HepG2 (cell line): Measurements from ENCODE around the gene TBX15. TPM values are rescaled to one million over a fixed set of nuclear protein-coding genes. Genes with fewer than 3 reads are reported as not detected.

Experiments used
- ARNT ChIP-seq: fragments of 450-650 bp; IDR thresholded peaks from 2 replicates; pipeline ENCODE4 v1.6.1; 2017
- HMG20A ChIP-seq: IDR thresholded peaks from 2 replicates; pipeline ENCODE4 v1.6.1; 2016; ENCODE audit warnings: borderline replicate concordance
- NFE2L2 ChIP-seq: fragments of 150-350 bp; IDR thresholded peaks from 2 replicates; pipeline ENCODE4 v1.6.1; 2014; ENCODE audit warnings: low read length
- PHF5A ChIP-seq: IDR thresholded peaks from one replicate; pipeline ENCODE4 v1.6.1; 2018; ENCODE audit warnings: low read depth, missing genetic modification reagents; ENCODE audit not compliant: unreplicated experiment
- TAF15 ChIP-seq: fragments of 200-400 bp; formaldehyde crosslinking; IDR thresholded peaks from one replicate; pipeline ENCODE4 v1.6.1; 2018; ENCODE audit warnings: mild to moderate bottlenecking, low read depth, low read length; ENCODE audit not compliant: poor library complexity, severe bottlenecking
- ZBTB7A ChIP-seq: sonication (generic); formaldehyde crosslinking; IDR thresholded peaks from 2 replicates; pipeline ENCODE4 v1.8.0; 2022; ENCODE audit warnings: mild to moderate bottlenecking, missing genetic modification reagents
- ZNF235 ChIP-seq: sonication (generic); formaldehyde crosslinking; IDR thresholded peaks from 2 replicates; pipeline ENCODE4 v1.8.1; 2023; ENCODE audit warnings: mild to moderate bottlenecking, missing genetic modification reagents, borderline replicate concordance
- ZNF510 ChIP-seq: sonication (generic); formaldehyde crosslinking; IDR thresholded peaks from 2 replicates; pipeline ENCODE4 v1.4.0; 2020; ENCODE audit warnings: low read depth, mild to moderate bottlenecking, missing genetic modification reagents
- ZNF552 ChIP-seq: sonication (generic); formaldehyde crosslinking; IDR thresholded peaks from 2 replicates; pipeline ENCODE4 v1.9.0; 2022; ENCODE audit warnings: missing genetic modification reagents, mild to moderate bottlenecking, borderline replicate concordance
- ZNF562 ChIP-seq: sonication (generic); formaldehyde crosslinking; IDR thresholded peaks from 2 replicates; pipeline ENCODE4 v1.8.0; 2022; ENCODE audit warnings: missing genetic modification reagents, borderline replicate concordance
- ZNF670 ChIP-seq: sonication (generic); formaldehyde crosslinking; IDR thresholded peaks from 2 replicates; pipeline ENCODE4 v1.8.0; 2022; ENCODE audit warnings: mild to moderate bottlenecking, missing genetic modification reagents, borderline replicate concordance
- ZNF709 ChIP-seq: sonication (generic); formaldehyde crosslinking; IDR thresholded peaks from 2 replicates; pipeline ENCODE4 v1.5.0; 2020; ENCODE audit warnings: mild to moderate bottlenecking, missing genetic modification reagents
- polyA plus RNA-seq, 8 experiments: library from polyadenylated mRNA; depleted of rRNA in 3 of 8; stranded (reverse) in 7 of 8; unstranded in 1 of 8; fragments of >200 nt; fragmentation: Illumina TruSeq in 4 of 8; extraction: Trizol in 4 of 8; gene quantifications; 2 replicates each; pipeline versions ENCODE4 v1.2.1 to v1.2.3, GENCODE V29; 2011 to 2016; ENCODE audit warnings: low read depth in 4 of 8, missing spikeins in 1 of 8, mixed read lengths in 1 of 8; ENCODE audit not compliant: insufficient read depth in 1 of 8
- total RNA-seq, 5 experiments: library from RNA; depleted of rRNA; stranded (reverse); fragments of >200 nt; fragmentation: Illumina TruSeq; extraction: Trizol; gene quantifications; 2 replicates each; pipeline ENCODE4 v1.2.3, GENCODE V29; 2016; ENCODE audit warnings: low read depth in 1 of 5
- TF ChIP-seq, protein P1 (sequence below): sonication (generic); formaldehyde crosslinking; IDR thresholded peaks from 2 replicates; pipeline ENCODE4 v1.5.1; 2020; ENCODE audit warnings: mild to moderate bottlenecking, missing genetic modification reagents, borderline replicate concordance
- TF ChIP-seq, protein P2 (sequence below): sonication (generic); formaldehyde crosslinking; IDR thresholded peaks from 2 replicates; pipeline ENCODE4 v1.4.0; 2020; ENCODE audit warnings: mild to moderate bottlenecking, low read depth, missing genetic modification reagents
- TF ChIP-seq, protein P3 (sequence below): sonication (generic); formaldehyde crosslinking; IDR thresholded peaks from 2 replicates; pipeline ENCODE4 v1.5.1; 2020; ENCODE audit warnings: mild to moderate bottlenecking, missing genetic modification reagents, moderate library complexity
- TF ChIP-seq, protein P4 (sequence below): sonication (generic); formaldehyde crosslinking; IDR thresholded peaks from 2 replicates; pipeline ENCODE4 v1.5.0; 2020; ENCODE audit warnings: mild to moderate bottlenecking, missing genetic modification reagents, borderline replicate concordance

Gene TBX15
- total and polyA plus RNA-seq, 2 of the 13 experiments (the other 11 are each of a cell fraction or from before 2014, with no cell fraction given), result 0.42 to 1.9 TPM

DNA sequence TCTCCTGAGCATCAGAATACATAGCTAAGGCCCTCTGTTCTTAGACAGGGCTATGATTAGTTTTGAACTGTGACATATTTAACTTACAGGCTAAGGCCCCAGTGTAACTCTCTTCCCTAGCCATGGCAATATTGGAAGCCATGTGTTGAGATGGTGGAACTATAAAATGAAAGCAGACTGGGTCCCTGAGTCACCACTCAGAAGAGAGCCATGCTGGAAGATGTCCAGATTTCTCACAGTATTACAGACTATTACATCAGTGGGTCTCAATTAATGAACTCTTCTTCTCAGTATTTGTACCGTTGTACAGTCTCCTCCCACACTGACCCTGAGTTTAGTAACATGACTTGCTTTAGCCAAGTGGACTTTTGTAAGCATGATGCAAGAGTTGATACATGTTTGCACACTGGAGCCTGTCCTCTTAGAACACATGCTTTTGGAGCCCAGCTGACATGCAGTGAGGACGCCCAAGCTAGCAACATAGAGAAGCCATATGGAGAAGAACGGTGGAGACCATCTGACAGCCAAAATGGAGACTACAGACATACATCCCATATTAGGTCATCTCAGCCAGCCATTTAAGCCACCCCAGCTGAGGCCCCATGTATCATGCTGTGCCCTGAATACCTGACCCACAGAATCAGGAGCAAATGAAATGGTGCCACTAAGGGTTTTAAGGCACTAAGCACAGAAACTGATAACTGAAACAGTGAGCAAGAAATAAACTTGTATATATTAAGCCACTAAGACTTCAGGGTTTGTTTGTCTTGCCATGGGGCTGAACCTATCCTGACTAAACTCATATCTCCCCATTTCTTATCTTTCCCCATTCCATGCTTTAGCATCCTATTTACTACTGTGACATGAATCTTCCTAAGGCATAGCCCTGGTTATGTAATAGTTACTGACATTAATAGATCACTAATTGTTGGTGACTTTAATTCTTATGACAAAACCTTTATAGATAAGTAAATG is 24.4 kb downstream of the TBX15 start (continued):
- TF ChIP-seq PHF5A (CRISPR knock-in tag) (no peak), TAF15 (no peak), NFE2L2 (peak; percentile 10; the same call in 1 of the 2 replicates), HMG20A (CRISPR knock-in tag) (peak; percentile 95), ZNF235 (CRISPR knock-in tag) (no peak), ARNT (no peak), ZNF562 (CRISPR knock-in tag) (no peak), ZNF552 (CRISPR knock-in tag) (no peak), ZNF670 (CRISPR knock-in tag) (peak; percentile 45; the same call in 1 of the 2 replicates), ZBTB7A (CRISPR knock-in tag) (no peak), ZNF709 (no peak), ZNF510 (no peak)
- TF ChIP-seq, protein P1, sequence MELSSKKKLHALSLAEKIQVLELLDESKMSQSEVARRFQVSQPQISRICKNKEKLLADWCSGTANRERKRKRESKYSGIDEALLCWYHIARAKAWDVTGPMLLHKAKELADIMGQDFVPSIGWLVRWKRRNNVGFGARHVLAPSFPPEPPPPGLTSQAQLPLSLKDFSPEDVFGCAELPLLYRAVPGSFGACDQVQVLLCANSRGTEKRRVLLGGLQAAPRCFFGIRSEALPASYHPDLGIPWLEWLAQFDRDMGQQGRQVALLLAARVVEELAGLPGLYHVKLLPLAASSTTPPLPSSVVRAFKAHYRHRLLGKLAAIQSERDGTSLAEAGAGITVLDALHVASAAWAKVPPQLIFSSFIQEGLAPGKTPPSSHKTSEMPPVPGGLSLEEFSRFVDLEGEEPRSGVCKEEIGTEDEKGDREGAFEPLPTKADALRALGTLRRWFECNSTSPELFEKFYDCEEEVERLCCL (CRISPR knock-in tag), result no peak
- TF ChIP-seq, protein P2, sequence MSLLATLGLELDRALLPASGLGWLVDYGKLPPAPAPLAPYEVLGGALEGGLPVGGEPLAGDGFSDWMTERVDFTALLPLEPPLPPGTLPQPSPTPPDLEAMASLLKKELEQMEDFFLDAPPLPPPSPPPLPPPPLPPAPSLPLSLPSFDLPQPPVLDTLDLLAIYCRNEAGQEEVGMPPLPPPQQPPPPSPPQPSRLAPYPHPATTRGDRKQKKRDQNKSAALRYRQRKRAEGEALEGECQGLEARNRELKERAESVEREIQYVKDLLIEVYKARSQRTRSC (CRISPR knock-in tag), result 0 out of 2 replicates have a peak, but pooled peaks have one; percentile 37
- TF ChIP-seq, protein P3, sequence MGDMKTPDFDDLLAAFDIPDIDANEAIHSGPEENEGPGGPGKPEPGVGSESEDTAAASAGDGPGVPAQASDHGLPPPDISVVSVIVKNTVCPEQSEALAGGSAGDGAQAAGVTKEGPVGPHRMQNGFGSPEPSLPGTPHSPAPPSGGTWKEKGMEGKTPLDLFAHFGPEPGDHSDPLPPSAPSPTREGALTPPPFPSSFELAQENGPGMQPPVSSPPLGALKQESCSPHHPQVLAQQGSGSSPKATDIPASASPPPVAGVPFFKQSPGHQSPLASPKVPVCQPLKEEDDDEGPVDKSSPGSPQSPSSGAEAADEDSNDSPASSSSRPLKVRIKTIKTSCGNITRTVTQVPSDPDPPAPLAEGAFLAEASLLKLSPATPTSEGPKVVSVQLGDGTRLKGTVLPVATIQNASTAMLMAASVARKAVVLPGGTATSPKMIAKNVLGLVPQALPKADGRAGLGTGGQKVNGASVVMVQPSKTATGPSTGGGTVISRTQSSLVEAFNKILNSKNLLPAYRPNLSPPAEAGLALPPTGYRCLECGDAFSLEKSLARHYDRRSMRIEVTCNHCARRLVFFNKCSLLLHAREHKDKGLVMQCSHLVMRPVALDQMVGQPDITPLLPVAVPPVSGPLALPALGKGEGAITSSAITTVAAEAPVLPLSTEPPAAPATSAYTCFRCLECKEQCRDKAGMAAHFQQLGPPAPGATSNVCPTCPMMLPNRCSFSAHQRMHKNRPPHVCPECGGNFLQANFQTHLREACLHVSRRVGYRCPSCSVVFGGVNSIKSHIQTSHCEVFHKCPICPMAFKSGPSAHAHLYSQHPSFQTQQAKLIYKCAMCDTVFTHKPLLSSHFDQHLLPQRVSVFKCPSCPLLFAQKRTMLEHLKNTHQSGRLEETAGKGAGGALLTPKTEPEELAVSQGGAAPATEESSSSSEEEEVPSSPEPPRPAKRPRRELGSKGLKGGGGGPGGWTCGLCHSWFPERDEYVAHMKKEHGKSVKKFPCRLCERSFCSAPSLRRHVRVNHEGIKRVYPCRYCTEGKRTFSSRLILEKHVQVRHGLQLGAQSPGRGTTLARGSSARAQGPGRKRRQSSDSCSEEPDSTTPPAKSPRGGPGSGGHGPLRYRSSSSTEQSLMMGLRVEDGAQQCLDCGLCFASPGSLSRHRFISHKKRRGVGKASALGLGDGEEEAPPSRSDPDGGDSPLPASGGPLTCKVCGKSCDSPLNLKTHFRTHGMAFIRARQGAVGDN (CRISPR knock-in tag), result no peak
- TF ChIP-seq, protein P4, sequence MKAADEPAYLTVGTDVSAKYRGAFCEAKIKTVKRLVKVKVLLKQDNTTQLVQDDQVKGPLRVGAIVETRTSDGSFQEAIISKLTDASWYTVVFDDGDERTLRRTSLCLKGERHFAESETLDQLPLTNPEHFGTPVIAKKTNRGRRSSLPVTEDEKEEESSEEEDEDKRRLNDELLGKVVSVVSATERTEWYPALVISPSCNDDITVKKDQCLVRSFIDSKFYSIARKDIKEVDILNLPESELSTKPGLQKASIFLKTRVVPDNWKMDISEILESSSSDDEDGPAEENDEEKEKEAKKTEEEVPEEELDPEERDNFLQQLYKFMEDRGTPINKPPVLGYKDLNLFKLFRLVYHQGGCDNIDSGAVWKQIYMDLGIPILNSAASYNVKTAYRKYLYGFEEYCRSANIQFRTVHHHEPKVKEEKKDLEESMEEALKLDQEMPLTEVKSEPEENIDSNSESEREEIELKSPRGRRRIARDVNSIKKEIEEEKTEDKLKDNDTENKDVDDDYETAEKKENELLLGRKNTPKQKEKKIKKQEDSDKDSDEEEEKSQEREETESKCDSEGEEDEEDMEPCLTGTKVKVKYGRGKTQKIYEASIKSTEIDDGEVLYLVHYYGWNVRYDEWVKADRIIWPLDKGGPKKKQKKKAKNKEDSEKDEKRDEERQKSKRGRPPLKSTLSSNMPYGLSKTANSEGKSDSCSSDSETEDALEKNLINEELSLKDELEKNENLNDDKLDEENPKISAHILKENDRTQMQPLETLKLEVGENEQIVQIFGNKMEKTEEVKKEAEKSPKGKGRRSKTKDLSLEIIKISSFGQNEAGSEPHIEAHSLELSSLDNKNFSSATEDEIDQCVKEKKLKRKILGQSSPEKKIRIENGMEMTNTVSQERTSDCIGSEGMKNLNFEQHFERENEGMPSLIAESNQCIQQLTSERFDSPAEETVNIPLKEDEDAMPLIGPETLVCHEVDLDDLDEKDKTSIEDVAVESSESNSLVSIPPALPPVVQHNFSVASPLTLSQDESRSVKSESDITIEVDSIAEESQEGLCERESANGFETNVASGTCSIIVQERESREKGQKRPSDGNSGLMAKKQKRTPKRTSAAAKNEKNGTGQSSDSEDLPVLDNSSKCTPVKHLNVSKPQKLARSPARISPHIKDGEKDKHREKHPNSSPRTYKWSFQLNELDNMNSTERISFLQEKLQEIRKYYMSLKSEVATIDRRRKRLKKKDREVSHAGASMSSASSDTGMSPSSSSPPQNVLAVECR (CRISPR knock-in tag), result peak; percentile 68; the same call in 1 of the 2 replicates
